Mesendoderm (in vitro differentiated cells): ENCODE measurements around the gene RAPGEF5.

ENCODE experiments used
- DNase-seq: peaks from one replicate; pipeline ENCODE4 v3.0.0; 2013
- H2AK5ac ChIP-seq: 2 replicates; pipeline ENCODE4 v1.6.1; 2013; ENCODE audit warnings: low read length, inconsistent platforms
- H2BK120ac ChIP-seq: 2 replicates; pipeline ENCODE4 v1.6.1; 2013; ENCODE audit warnings: low read depth, mild to moderate bottlenecking, low read length, moderate library complexity, mixed read lengths
- H2BK15ac ChIP-seq: replicated peaks from 2 replicates; pipeline ENCODE4 v1.6.1; 2013; ENCODE audit warnings: low read depth, mild to moderate bottlenecking, moderate library complexity
- H2BK5ac ChIP-seq: 2 replicates; pipeline ENCODE4 v1.6.1; 2013; ENCODE audit warnings: low read length, inconsistent platforms
- H3K18ac ChIP-seq: 2 replicates; pipeline ENCODE4 v1.6.1; 2013; ENCODE audit warnings: mild to moderate bottlenecking, low read length, mixed read lengths
- H3K23ac ChIP-seq: one replicate; pipeline ENCODE4 v1.6.1; 2013; ENCODE audit warnings: low read length
- H3K27ac ChIP-seq: 2 replicates; pipeline ENCODE4 v1.5.1; 2013; ENCODE audit warnings: low read depth, mild to moderate bottlenecking, inconsistent platforms, low read length, moderate library complexity
- H3K27me3 ChIP-seq: 2 replicates; pipeline ENCODE4 v1.6.1; 2013; ENCODE audit warnings: low read length, control low read depth, mild to moderate bottlenecking, inconsistent platforms; ENCODE audit not compliant: insufficient read depth, poor library complexity
- H3K36me3 ChIP-seq: 2 replicates; pipeline ENCODE4 v1.6.1; 2013; ENCODE audit warnings: low read length, inconsistent platforms; ENCODE audit not compliant: control insufficient read depth, insufficient read depth
- H3K4ac ChIP-seq: one replicate; pipeline ENCODE4 v1.6.1; 2013; ENCODE audit warnings: low read depth, mild to moderate bottlenecking, low read length, moderate library complexity
- H3K4me1 ChIP-seq: 2 replicates; pipeline ENCODE4 v1.6.1; 2013; ENCODE audit warnings: low read depth, low read length, inconsistent platforms; ENCODE audit not compliant: control insufficient read depth
- H3K4me2 ChIP-seq: 2 replicates; pipeline ENCODE4 v1.6.1; 2013; ENCODE audit warnings: low read length
- H3K4me3 ChIP-seq: 2 replicates; pipeline ENCODE4 v1.5.1; 2013; ENCODE audit warnings: mild to moderate bottlenecking, low read length
- H3K56ac ChIP-seq: one replicate; pipeline ENCODE4 v1.6.1; 2013; ENCODE audit warnings: low read length
- H3K79me1 ChIP-seq: 2 replicates; pipeline ENCODE4 v1.6.1; 2013; ENCODE audit warnings: low read length, inconsistent platforms
- H3K79me2 ChIP-seq: 2 replicates; pipeline ENCODE4 v1.6.1; 2013; ENCODE audit warnings: mild to moderate bottlenecking, low read length; ENCODE audit not compliant: control insufficient read depth, insufficient read depth
- H3K9ac ChIP-seq: 2 replicates; pipeline ENCODE4 v1.6.1; 2013; ENCODE audit warnings: low read length, inconsistent platforms
- H4K5ac ChIP-seq: one replicate; pipeline ENCODE4 v1.6.1; 2013; ENCODE audit warnings: low read length
- H4K8ac ChIP-seq: one replicate; pipeline ENCODE4 v1.6.1; 2013; ENCODE audit warnings: low read depth, mild to moderate bottlenecking, control low read depth, low read length, moderate library complexity
- WGBS: extraction: QIAGEN DNeasy Blood & Tissue Kit; methylation state at CpG from one replicate; pipeline ENCODE4 v1.1.7; 2013; ENCODE audit warnings: low lambda C conversion rate, missing lambda C conversion rate; ENCODE audit not compliant: insufficient coverage; ENCODE audit errors: extremely low coverage; 5-methylcytosine and 5-hydroxymethylcytosine counted together

Gene RAPGEF5

DNA sequence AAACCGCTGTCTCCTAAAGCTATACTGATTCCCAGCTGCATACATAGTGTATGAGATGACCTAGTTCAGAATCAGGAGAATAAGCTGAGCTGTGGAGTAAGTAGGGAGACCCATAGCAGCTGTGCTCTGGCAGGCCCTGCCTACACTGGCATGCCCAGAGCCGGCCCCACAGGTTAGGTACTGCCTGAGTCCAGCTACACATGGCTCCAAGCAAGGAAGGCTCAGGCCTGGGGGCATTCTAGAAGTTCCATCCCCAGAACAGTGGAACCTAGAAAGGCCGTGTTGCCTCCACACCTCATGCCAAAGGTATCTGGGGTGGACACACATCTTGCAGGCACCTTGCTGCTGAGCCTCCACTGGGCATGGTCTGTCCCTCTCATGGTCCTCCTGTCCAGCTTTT lies 215.6 kb downstream of the RAPGEF5 start:
- Histone ChIP-seq H3K79me2 (no peaks in the 10 kb centered on the region), H2BK15ac (no peak overlapping the region), H3K79me1 (no peaks in the 10 kb centered on the region), H3K27me3 (no peaks in the 10 kb centered on the region), H3K4me1 (peaks cover 16% of the 10 kb centered on the region), H3K9ac (no peak overlapping the region), H2BK5ac (peak overlapping the region; percentile 80), H4K5ac (peak overlapping the region; percentile 49), H3K4ac (peak overlapping the region; percentile 60), H4K8ac (no peak overlapping the region), H3K4me3 (no peak overlapping the region), H3K36me3 (no peaks in the 10 kb centered on the region), H3K56ac (peak overlapping the region; percentile 25), H2AK5ac (peak overlapping the region; percentile 80), H3K4me2 (no peak overlapping the region), H3K27ac (peak overlapping the region; percentile 46), H3K18ac (peak overlapping the region; percentile 19), H2BK120ac (peak overlapping the region; percentile 8), H3K23ac (peak overlapping the region; percentile 39)
- DNase-seq = no peak
- no CpG with 5 or more reads among the region's 3 CpGs for WGBS

GRCh38 chr7:22140578-22140977 lies 216.4 kb downstream of the RAPGEF5 start:
- Histone ChIP-seq H3K4me1 (peaks cover 16% of the 10 kb centered on the region), H3K79me1 (no peaks in the 10 kb centered on the region), H3K27ac (no peak overlapping the region), H3K9ac (no peak overlapping the region), H2BK15ac (no peak overlapping the region), H2BK120ac (no peak overlapping the region), H2AK5ac (no peak overlapping the region), H3K4ac (no peak overlapping the region), H3K23ac (no peak overlapping the region), H3K56ac (no peak overlapping the region), H3K4me2 (no peak overlapping the region), H3K27me3 (no peaks in the 10 kb centered on the region), H3K4me3 (no peak overlapping the region), H4K5ac (no peak overlapping the region), H2BK5ac (no peak overlapping the region), H3K36me3 (no peaks in the 10 kb centered on the region), H3K79me2 (no peaks in the 10 kb centered on the region), H3K18ac (peak overlapping the region; percentile 51), H4K8ac (no peak overlapping the region)
- WGBS = no CpG with 5 or more reads among the region's 4 CpGs
- DNase-seq = peak; percentile 95

DNA sequence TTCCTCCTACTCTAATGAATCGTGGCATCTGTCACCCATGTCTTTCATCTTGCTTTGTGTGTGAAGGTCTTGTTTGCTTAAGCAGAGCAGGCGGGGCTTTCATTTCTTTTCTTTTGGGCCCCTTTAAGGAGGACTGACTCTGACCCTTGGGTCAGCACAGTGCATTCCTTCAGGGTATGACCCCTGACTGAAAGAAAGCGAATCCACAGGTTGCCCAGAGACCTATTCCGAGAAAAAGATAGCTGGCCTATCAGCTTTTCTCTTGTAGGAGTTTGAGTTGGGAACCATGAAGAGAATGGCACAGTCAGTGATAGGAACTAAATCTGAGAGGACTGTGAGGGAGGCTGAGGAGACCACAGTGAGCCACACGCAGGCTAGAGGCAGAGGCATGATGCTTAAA lies 218.1 kb downstream of the RAPGEF5 start:
- no peaks in the 10 kb centered on the region for H3K79me1 ChIP-seq
- DNase-seq = no peak
- no peaks in the 10 kb centered on the region for H3K36me3 ChIP-seq
- no peak overlapping the region for H4K8ac ChIP-seq
- H2BK15ac ChIP-seq = no peak overlapping the region
- H3K27ac ChIP-seq = no peak overlapping the region
- H3K23ac ChIP-seq = no peak overlapping the region
- peak overlapping the region; percentile 35 for H3K56ac ChIP-seq
- peaks cover 16% of the 10 kb centered on the region for H3K4me1 ChIP-seq
- no peak overlapping the region for H2BK120ac ChIP-seq
- H3K9ac ChIP-seq = no peak overlapping the region
- no CpG with 5 or more reads among the region's 5 CpGs for WGBS
- no peak overlapping the region for H4K5ac ChIP-seq
- peak overlapping the region; percentile 29 for H3K18ac ChIP-seq
- peak overlapping the region; percentile 85 for H3K4ac ChIP-seq
- H2BK5ac ChIP-seq = peak overlapping the region; percentile 7
- H3K4me3 ChIP-seq = no peak overlapping the region
- no peaks in the 10 kb centered on the region for H3K27me3 ChIP-seq
- no peaks in the 10 kb centered on the region for H3K79me2 ChIP-seq
- no peak overlapping the region for H3K4me2 ChIP-seq
- no peak overlapping the region for H2AK5ac ChIP-seq

DNA sequence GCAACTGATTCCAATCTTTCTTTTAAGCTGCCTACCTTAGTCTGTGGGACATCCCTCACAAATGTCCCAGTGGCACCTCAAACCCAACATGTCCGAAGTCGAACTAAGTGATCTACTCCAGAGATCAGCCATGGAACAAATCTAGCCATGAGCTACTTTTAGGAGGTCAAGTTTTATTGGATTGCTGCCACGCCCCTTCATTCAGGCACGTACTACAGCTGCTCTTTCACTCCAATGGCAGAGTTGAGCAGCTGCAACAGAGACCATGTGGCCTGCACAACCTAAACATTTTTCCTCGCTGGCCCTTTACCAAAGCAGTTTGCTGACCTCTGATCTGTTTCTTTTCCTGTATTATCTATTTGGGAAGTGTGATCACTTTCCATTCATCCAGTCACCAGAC lies 218.8 kb downstream of the RAPGEF5 start:
- Histone ChIP-seq H4K8ac (no peak overlapping the region), H3K18ac (no peak overlapping the region), H3K79me2 (no peaks in the 10 kb centered on the region), H3K9ac (no peak overlapping the region), H4K5ac (no peak overlapping the region), H2BK120ac (no peak overlapping the region), H3K23ac (no peak overlapping the region), H3K56ac (no peak overlapping the region), H2AK5ac (no peak overlapping the region), H3K4me2 (no peak overlapping the region), H2BK5ac (no peak overlapping the region), H3K27ac (no peak overlapping the region), H2BK15ac (no peak overlapping the region), H3K79me1 (no peaks in the 10 kb centered on the region), H3K27me3 (no peaks in the 10 kb centered on the region), H3K4me1 (peaks cover 14% of the 10 kb centered on the region), H3K4ac (no peak overlapping the region), H3K4me3 (no peak overlapping the region), H3K36me3 (no peaks in the 10 kb centered on the region)
- DNase-seq = no peak
- no CpG with 5 or more reads among the region's 5 CpGs for WGBS

GRCh38 chr7:22137466-22137865 lies 219.5 kb downstream of the RAPGEF5 start:
- H3K27me3 ChIP-seq = no peaks in the 10 kb centered on the region
- H4K8ac ChIP-seq = no peak overlapping the region
- peaks cover 11% of the 10 kb centered on the region for H3K4me1 ChIP-seq
- H3K56ac ChIP-seq = no peak overlapping the region
- H2AK5ac ChIP-seq = no peak overlapping the region
- no peak overlapping the region for H4K5ac ChIP-seq
- no peak overlapping the region for H3K4ac ChIP-seq
- H3K27ac ChIP-seq = no peak overlapping the region
- H3K79me2 ChIP-seq = no peaks in the 10 kb centered on the region
- H3K4me2 ChIP-seq = no peak overlapping the region
- H3K9ac ChIP-seq = no peak overlapping the region
- H3K4me3 ChIP-seq = no peak overlapping the region
- DNase-seq = no peak
- no peaks in the 10 kb centered on the region for H3K36me3 ChIP-seq
- no peak overlapping the region for H2BK120ac ChIP-seq
- H2BK15ac ChIP-seq = no peak overlapping the region
- no peak overlapping the region for H2BK5ac ChIP-seq
- no peak overlapping the region for H3K23ac ChIP-seq
- WGBS = no CpG with 5 or more reads among the region's 2 CpGs
- no peak overlapping the region for H3K18ac ChIP-seq
- no peaks in the 10 kb centered on the region for H3K79me1 ChIP-seq

DNA sequence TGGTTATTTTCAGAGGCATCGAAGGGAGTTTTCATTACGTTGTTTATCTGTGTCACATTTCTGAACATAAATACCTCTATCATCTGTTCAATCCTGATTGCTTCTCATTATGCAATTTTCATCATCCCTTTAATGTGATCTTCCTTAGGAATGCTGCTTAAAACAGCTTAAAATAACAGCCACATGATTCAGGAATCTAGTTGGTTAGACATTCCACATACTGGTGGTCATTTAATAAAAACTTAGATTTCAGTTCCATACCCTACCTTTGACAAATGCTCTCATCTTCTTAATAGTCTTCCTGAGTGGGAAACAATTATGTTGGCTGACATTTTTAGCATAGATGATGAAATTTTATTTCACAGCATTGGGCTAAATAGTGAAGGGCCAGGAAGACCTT lies 219.9 kb downstream of the RAPGEF5 start:
- Histone ChIP-seq H3K36me3 (no peaks in the 10 kb centered on the region), H3K9ac (no peak overlapping the region), H2AK5ac (no peak overlapping the region), H3K23ac (no peak overlapping the region), H4K8ac (no peak overlapping the region), H3K56ac (no peak overlapping the region), H3K4ac (no peak overlapping the region), H3K4me3 (no peak overlapping the region), H3K18ac (no peak overlapping the region), H3K27me3 (no peaks in the 10 kb centered on the region), H3K79me1 (no peaks in the 10 kb centered on the region), H3K27ac (no peak overlapping the region), H2BK15ac (no peak overlapping the region), H3K79me2 (no peaks in the 10 kb centered on the region), H3K4me2 (no peak overlapping the region), H2BK120ac (no peak overlapping the region), H2BK5ac (no peak overlapping the region), H3K4me1 (peaks cover 11% of the 10 kb centered on the region), H4K5ac (no peak overlapping the region)
- no CpG with 5 or more reads among the region's 2 CpGs for WGBS
- DNase-seq = no peak
